ENCODE results near the gene CRIM1.

The CRIM1 gene

DNA sequence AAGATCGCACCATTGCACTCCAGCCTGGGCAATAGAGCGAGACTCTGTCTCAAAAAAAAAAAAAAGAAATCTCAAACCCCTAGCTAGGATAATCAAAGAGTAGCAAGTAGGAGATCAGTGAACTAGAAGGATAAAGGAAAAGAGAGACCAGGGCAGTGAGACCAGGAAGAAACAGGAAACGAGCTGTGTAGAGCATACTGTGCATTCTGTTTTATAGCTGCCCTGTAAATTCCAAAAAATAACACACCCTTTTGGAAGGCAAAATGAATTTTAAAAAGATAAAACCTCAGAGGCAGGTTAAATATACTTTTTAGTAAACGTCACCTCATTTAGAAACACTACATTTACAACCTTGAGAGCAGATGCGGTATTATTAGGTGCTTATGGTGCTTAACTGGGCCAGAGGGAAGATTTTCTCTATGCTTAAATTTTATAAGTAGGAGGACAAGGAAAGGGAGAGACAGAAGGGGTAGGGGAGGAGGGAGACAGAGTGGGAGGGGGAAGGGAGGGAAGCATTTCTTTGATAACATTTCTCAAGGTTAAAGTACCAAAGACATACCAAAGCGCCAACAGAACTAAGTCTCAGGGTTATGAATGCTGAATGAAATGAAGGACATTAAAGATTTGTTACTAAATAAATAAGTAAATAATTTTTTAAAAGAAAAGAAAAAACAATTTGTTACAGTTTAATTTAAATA lies 212.3 kb downstream of the CRIM1 start:
- no peak for TF ChIP-seq ZFX (IDR thresholded peaks at IDR 0.05; ENCODE audit: borderline replicate concordance)
- TF ChIP-seq, protein P1, sequence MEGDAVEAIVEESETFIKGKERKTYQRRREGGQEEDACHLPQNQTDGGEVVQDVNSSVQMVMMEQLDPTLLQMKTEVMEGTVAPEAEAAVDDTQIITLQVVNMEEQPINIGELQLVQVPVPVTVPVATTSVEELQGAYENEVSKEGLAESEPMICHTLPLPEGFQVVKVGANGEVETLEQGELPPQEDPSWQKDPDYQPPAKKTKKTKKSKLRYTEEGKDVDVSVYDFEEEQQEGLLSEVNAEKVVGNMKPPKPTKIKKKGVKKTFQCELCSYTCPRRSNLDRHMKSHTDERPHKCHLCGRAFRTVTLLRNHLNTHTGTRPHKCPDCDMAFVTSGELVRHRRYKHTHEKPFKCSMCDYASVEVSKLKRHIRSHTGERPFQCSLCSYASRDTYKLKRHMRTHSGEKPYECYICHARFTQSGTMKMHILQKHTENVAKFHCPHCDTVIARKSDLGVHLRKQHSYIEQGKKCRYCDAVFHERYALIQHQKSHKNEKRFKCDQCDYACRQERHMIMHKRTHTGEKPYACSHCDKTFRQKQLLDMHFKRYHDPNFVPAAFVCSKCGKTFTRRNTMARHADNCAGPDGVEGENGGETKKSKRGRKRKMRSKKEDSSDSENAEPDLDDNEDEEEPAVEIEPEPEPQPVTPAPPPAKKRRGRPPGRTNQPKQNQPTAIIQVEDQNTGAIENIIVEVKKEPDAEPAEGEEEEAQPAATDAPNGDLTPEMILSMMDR (IDR thresholded peaks at IDR 0.05) = no peak
- H3K27ac ChIP-seq = no peak overlapping the region

DNA sequence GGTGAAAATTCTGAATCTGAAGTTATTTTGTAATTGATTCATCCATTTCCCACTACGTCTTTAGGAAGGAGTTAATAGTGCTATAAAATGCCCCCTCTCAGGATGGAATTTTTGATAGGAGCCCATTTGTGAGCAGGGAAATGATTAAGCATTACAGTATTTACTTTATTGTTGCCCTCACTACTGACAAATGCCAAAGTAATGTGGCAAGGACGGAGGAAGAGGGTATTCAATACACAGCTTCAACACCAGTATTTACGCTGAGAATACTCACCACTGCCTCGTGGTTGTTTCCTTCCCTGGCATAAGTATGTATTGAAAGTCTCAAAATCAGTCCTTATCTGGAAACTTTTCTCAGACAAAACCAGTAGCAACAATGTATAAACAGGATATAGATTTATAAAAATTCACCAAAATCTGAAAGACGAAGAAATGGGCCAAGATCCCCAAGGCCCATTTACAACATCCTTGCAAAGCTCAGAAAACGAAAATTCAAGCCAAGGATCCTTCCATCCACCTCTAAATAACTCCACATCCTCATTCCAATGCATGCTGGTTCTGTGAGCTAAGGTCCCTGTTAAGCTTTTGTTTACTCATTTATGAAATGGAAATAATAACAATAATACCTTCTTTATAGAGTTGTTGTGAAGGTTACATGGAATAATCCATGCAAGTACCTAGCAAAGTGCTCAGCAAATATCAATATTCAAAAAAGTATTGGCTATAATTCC lies 213.1 kb downstream of the CRIM1 start:
- TF ChIP-seq ZFX (IDR thresholded peaks at IDR 0.05; ENCODE audit: borderline replicate concordance) = no peak
- TF ChIP-seq, protein P1 (IDR thresholded peaks at IDR 0.05) = no peak
- no peak overlapping the region for H3K27ac ChIP-seq

GRCh38 chr2:36569267-36569856 lies 213.8 kb downstream of the CRIM1 start:
- H3K27ac ChIP-seq = no peak overlapping the region
- TF ChIP-seq ZFX (IDR thresholded peaks at IDR 0.05; ENCODE audit: borderline replicate concordance) = no peak
- TF ChIP-seq, protein P1 (IDR thresholded peaks at IDR 0.05) = no peak

DNA sequence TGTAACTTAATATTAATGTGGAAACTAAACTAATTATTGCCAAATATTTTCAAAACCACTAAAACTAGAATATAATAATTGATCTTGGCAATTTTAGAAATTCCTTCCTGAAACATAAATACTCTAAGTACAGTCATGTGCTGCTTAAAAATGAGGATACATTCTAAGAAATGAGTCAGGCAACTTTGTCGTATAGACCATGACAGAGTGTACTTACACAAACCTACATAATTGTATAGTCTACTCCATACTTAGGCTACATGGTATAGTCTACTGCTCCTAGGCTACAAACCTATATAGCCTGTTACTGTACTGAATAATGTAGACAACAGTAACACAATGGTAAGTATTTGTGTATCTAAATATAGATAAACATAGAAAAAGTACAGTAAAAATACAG lies 214.8 kb downstream of the CRIM1 start:
- no peak overlapping the region for H3K27ac ChIP-seq
- TF ChIP-seq ZFX (IDR thresholded peaks at IDR 0.05; ENCODE audit: borderline replicate concordance) = no peak
- TF ChIP-seq, protein P1 (IDR thresholded peaks at IDR 0.05) = no peak

DNA sequence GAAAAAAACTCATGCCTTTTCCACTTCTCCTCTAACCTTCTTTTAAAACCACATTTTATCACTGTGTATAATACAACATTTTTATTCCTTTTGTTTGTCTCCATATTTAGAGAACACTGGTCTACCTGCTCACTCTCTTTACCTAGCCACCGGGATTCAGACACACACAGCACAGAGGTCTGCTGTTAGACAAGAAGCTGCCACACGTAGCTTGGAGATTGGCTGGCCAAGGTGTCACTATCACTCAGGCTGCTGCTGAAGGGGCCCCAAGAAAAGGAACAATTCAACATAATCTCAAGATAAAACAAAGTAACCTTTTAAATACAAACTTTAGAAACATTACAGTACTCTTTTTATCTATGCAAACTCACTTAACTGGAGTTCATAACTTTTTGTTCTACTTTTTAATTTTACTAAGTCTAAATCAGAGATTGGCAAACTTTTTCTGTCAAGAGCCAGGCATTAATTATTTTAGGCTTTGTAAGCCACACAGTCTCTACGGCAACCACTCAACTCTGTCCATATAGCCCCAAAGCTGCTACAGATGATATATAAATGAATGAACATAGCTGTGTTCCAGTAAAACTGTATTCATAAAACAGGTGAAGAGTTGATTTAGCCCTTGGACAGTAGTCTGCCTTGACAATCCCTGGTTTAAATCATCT lies 216.6 kb downstream of the CRIM1 start:
- TF ChIP-seq ZFX (IDR thresholded peaks at IDR 0.05; ENCODE audit: borderline replicate concordance) = no peak
- TF ChIP-seq, protein P1 (IDR thresholded peaks at IDR 0.05) = no peak
- H3K27ac ChIP-seq = no peak overlapping the region

GRCh38 chr2:36572719-36573059 lies 217.1 kb downstream of the CRIM1 start:
- H3K27ac ChIP-seq = no peak overlapping the region
- TF ChIP-seq ZFX (IDR thresholded peaks at IDR 0.05; ENCODE audit: borderline replicate concordance) = no peak
- TF ChIP-seq, protein P1 (IDR thresholded peaks at IDR 0.05) = no peak

All from 22Rv1 (cell line).